Right lobe of liver (tissue), 4 donors: ENCODE results near the gene SDC4.

Source experiments
- POLR2A ChIP-seq: fragments of 450-650 bp; IDR thresholded peaks from one replicate; pipeline ENCODE4 v1.6.1; 2017; ENCODE audit warnings: antibody characterized with exemption, mild to moderate bottlenecking
- TF ChIP-seq, protein P1 (sequence below), 4 donors: fragments of 200-600 bp in 3 of 4; fragments of 450-650 bp in 1 of 4; IDR thresholded peaks; one replicate each; pipeline versions ENCODE4 v1.5.1 to v1.8.0; 2016 to 2022; ENCODE audit warnings: antibody characterized with exemption in 4 of 4, mild to moderate bottlenecking in 2 of 4
- donor health status: DM: no; HTN: no; CAD: no.
- donor health status: DM: no; HTN: no; CAD: no.
- donor health status: DM: no; HTN: yes; CAD: no.

DNA sequence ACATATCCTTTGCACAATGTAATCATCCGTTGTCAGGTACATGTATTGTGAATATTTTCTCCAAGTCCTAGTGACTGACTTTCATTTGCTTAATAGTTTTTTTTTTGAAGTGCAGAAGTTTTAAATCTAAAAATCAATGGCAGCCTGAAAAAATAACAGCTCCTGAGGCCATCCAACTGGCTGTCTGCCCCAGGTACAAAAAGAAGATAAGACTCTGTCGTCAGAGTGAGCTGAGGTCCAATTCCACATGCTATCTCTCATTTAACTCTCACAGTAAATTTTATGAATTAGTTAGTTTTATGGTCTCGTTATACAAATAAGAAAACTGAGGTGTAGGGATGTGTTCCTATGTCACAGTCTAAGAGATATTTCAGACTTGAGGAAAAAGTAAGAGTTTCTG, 72.9 kb downstream of the SDC4 start:
- TF ChIP-seq, protein P1, sequence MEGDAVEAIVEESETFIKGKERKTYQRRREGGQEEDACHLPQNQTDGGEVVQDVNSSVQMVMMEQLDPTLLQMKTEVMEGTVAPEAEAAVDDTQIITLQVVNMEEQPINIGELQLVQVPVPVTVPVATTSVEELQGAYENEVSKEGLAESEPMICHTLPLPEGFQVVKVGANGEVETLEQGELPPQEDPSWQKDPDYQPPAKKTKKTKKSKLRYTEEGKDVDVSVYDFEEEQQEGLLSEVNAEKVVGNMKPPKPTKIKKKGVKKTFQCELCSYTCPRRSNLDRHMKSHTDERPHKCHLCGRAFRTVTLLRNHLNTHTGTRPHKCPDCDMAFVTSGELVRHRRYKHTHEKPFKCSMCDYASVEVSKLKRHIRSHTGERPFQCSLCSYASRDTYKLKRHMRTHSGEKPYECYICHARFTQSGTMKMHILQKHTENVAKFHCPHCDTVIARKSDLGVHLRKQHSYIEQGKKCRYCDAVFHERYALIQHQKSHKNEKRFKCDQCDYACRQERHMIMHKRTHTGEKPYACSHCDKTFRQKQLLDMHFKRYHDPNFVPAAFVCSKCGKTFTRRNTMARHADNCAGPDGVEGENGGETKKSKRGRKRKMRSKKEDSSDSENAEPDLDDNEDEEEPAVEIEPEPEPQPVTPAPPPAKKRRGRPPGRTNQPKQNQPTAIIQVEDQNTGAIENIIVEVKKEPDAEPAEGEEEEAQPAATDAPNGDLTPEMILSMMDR (IDR thresholded peaks at IDR 0.05) = no peak
- TF ChIP-seq POLR2A = no peak
